Stimulated activated CD8-positive, alpha-beta memory T cell treated with anti-CD3 and anti-CD28 coated beads, Interleukin-4, amount 100 ng/mL, for 1 hour (primary cell): ENCODE measurements around the gene DOCK1.
"Not testable (repeated sequence)": the region's sequence is repeated elsewhere in the genome, so short reads cannot be mapped to it uniquely, and the experiment has no call there.

Experiments used
- DNase-seq, 2 donors: peaks; one replicate each; pipeline ENCODE4 v3.0.0-alpha.2; 2020; ENCODE audit warnings: low read depth in 2 of 2, low spot score in 1 of 2

Gene DOCK1

GRCh38 chr10:126904818-126905701 is at the start of gene DOCK1:
Gene DOCK1, plus strand, starts transcription at chr10:126905428. Its CDS starts 90 bp downstream, at chr10:126905518.
- no peak for DNase-seq

- no peak for DNase-seq
Measured at GRCh38 chr10:126857178-126857806, 47.9 kb upstream of the DOCK1 start.

DNA sequence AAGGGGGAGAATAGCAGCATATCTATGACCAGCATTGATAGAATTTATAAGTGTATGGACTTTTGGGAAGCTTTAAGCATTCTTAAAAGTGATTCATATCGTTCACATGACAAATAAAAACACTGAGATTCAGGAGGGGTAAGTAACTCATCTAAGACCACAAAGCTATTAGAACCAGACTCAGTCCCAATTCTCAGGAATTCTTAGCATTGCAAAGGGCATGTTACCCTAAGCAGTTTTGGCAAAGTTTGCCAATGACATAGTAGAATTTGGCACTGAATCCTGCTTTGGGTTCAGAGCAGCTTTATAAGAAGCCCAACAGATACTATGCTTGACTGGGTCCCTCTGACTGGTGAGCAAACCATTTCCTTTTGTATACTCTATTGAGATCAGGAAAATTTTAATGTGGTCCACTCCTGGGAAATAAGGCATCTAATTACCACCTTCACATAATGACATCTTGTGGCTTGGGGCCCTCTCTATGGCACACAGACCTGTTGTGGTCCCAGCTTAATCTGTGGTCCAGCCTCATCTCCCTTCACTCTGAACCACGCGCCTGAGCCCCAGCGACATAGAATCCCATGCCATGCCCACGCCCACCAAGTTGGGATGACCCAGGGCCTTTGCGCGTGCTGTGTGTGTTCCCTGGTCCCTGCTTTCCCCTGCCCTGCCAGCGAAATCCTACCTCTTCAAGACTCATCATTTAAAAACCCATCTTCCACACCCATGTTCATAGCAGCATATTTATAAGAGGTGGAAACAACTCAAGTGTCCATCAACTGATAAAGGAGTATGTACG is 37.5 kb upstream of the DOCK1 start:
- DNase-seq = no peak

DNA sequence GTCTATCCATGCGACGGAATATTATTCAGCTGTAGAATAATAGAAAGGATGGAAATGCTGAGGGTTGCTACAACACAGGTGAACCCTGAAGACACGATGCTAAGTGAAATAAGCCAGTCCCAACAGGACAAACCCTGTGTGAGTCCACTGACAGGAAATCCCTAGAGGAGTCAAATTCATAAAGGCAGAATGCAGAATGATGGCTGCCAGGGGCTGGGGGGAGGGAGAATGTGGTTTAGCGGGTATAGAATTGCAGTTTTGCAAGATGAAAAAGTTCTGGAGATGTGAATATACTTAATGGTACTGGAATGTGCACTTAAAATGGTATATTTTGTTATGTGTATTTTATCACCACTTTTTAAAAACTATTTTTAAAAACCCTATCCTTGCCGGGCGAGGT is 36.9 kb upstream of the DOCK1 start:
- no peak for DNase-seq

- no peak for DNase-seq
Measured at GRCh38 chr10:126872135-126872534, 33.1 kb upstream of the DOCK1 start.

DNA sequence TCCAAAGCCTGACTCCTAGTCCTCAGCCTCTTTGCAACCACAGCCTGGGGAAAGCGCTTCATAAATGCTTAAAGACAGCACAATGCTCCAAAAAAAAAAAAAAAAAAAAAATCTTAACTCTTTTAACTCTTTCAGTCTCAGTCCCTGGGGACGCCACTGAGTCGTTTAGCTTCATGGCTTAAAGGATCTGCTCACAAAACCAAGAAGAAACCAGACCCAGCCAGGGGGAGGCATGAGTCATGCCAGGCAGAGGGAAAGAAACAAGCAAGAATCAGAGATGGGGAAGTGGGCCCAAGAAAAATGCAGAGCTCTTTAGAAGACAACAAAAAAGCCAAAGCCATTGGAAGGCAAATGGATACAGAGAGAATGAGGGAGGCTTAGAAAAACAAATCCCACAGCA is 32.5 kb upstream of the DOCK1 start:
- DNase-seq = no peak

GRCh38 chr10:126876456-126876855 is 28.8 kb upstream of the DOCK1 start:
- DNase-seq = no peak

- no peak for DNase-seq
Measured at GRCh38 chr10:126877390-126877789, 27.8 kb upstream of the DOCK1 start.

DNA sequence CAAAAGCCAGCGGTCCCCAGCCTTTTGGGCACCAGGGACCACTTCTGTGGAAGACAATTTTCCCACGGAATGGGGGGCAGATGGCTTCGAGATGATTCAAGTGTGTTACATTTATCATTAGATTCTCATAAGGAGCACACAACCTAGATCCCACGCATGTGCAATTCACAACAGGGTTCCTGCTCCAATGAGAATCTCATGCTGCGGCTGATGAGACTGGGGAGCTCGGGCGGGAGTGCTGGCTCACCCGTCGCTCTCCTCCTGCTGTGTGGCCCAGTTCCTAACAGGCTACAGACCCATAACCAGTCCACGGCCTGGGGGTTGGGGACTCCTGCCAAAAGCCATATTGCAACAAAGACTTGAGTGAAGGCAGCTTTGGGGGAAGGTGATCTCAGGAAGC is 26.6 kb upstream of the DOCK1 start:
- DNase-seq = no peak

- no peak for DNase-seq
Measured at GRCh38 chr10:126880926-126881325, 24.3 kb upstream of the DOCK1 start.

DNA sequence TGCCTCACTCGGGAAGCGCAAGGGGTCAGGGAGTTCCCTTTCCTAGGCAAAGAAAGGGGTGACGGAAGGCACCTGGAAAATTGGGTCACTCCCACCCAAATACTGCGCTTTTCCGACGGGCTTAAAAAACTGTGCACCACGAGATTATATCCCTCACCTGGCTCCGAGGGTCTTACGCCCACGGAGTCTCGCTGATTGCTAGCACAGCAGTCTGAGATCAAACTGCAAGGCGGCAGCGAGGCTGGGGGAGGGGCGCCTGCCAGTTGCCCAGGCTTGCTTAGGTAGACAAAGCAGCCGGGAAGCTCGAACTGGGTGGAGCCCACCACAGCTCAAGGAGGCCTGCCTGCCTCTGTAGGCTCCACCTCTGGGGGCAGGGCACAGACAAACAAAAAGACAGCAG is 23.2 kb upstream of the DOCK1 start:
- DNase-seq = not testable (repeated sequence)

GRCh38 chr10:126888436-126888835 is 16.8 kb upstream of the DOCK1 start:
- DNase-seq = not testable (repeated sequence)

- no peak for DNase-seq
Measured at GRCh38 chr10:126889421-126889820, 15.8 kb upstream of the DOCK1 start.

- DNase-seq = not testable (repeated sequence)
Measured at GRCh38 chr10:126890797-126891196, 14.4 kb upstream of the DOCK1 start.

- no peak for DNase-seq
Measured at GRCh38 chr10:126892226-126893175, 12.7 kb upstream of the DOCK1 start.

DNA sequence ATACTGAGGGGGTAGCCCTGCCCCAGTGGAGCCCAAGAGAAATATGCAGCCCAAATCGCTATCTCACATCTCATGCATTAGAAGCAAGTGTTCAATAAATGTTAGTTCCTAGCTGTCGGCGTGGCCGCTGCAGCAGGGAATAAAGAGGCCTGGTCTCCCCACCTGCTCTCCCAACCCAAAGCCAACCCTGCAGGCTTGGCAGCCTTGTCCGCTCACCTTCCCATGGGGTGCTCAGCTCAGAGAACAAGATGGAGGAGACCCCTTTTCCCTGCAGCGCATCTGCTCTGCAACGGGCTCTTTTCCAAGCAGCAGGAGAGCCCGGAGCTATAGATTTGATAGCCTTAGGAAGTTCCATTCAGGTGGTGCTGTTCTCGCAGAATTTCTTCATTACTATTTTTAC is 12.0 kb upstream of the DOCK1 start:
- DNase-seq = no peak

DNA sequence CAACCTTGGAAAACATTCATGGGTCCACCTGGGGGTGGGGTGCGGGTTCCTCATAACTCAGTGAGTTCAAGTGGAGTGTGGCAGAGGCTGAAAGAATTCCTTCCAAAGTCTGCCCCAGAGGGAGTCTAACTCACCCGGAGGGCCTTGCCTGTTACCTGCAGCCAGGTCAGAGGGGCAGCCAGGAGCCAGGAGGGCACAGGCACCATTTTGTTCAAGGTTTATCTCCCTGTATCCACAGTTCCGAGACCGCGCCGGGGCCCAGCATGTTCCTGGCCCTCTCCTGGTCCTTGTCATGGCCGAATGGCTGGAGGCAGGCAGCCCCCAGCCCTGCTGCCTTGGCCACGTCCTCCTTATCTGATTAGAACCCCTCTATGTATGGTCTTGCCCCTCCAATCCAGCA is 11.4 kb upstream of the DOCK1 start:
- no peak for DNase-seq

GRCh38 chr10:126895214-126895781 is 9.9 kb upstream of the DOCK1 start:
- no peak for DNase-seq

DNA sequence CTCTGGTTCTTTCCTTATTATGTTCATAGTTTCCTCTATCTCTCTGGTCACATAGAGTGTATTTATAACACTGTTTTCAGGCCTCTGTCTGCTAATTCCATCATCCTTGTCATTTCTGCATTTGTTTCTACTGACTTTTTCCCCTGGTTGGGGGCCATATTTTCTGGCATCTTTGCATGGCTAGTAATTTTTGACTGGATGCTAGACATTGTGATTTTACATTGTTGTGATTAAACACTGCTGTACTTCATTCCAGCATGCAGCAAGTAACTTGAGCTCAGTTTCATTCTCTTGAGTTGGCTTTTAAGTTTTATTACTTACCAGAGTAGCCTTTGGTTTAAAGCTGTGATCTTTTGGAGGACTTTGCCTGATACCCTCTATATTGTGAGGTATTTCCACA is 6.8 kb upstream of the DOCK1 start:
- no peak for DNase-seq

DNA sequence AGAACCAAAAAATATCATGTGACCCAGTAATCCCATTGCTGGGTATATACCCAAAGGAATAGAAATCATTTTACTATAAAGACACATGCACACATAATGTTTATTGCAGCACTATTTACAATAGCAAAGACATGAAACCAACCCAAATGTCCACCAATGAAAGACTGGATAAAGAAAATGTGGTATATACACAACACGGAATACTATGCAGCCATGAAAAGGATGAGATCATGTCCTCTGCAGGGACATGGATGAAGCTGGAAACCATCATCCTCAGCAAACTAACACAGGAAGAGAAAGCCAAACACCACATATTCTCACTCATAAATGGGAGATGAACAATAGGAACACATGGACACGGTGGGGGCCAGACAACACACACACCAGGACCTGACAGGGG is 5.7 kb upstream of the DOCK1 start:
- not testable (repeated sequence) for DNase-seq
